ENCODE measurements around the gene ZFHX2.

Gene ZFHX2

GRCh38 chr14:23483236-23483854, 68.2 kb downstream of the ZFHX2 start:
- Histone ChIP-seq H3K4me1 (ENCODE audit: control insufficient read depth, insufficient read depth, low read depth, low read length) (no peaks in the 10 kb centered on the region), H2AK5ac (ENCODE audit: low read length, severe bottlenecking) (no peak overlapping the region), H2BK15ac (ENCODE audit: low read depth, poor library complexity, severe bottlenecking) (no peak overlapping the region), H4K91ac (ENCODE audit: low read length) (no peak overlapping the region), H3K27ac (ENCODE audit: low read length, poor library complexity, severe bottlenecking) (no peak overlapping the region), H3K4ac (ENCODE audit: low read depth in 1 of 2, low read length in 2 of 2) (no peak overlapping the region), H3K18ac (ENCODE audit: low read depth in 1 of 2, low read length in 2 of 2) (no peak overlapping the region), H3K4me2 (ENCODE audit: low read length, poor library complexity, severe bottlenecking) (no peak overlapping the region), H2BK120ac (ENCODE audit: low read depth, low read length) (no peak overlapping the region), H3K79me1 (replicated peaks; ENCODE audit: low read length, poor library complexity, severe bottlenecking) (peaks cover 24% of the 10 kb centered on the region), H3K9me3 (ENCODE audit: control insufficient read depth, low read length) (no peaks in the 10 kb centered on the region), H3K36me3 (ENCODE audit: control insufficient read depth in 1 of 2, insufficient read depth in 2 of 2, low read depth in 1 of 2, low read length in 2 of 2) (peaks cover 21 to 77% of the 10 kb centered on the region in 2 experiments), H3K14ac (ENCODE audit: low read length in 2 of 2) (no peak overlapping the region), H2BK5ac (ENCODE audit: low read depth, low read length, poor library complexity, severe bottlenecking) (no peak overlapping the region), H3K27me3 (ENCODE audit: control insufficient read depth in 1 of 2, insufficient read depth in 1 of 2, low read length in 2 of 2) (no peaks in the 10 kb centered on the region), H2AFZ (ENCODE audit: low read depth, low read length) (no peak overlapping the region), H3K9ac (ENCODE audit: low read length) (no peak overlapping the region), H2BK12ac (ENCODE audit: low read length in 2 of 2) (no peak overlapping the region), H4K8ac (ENCODE audit: low read length) (no peak overlapping the region), H3K23ac (ENCODE audit: low read length in 2 of 2) (no peak overlapping the region), H3K4me3 (ENCODE audit: insufficient read depth in 1 of 2, low read depth in 1 of 2, low read length in 2 of 2) (no peak overlapping the region)
- WGBS, result 34% methylated on average over 8 of the region's 9 CpGs
- peak; percentile 22 for DNase-seq

GRCh38 chr14:23482823-23483148, 68.8 kb downstream of the ZFHX2 start:
- H2BK5ac ChIP-seq (ENCODE audit: low read depth, low read length, poor library complexity, severe bottlenecking), result no peak overlapping the region
- no peak overlapping the region for H2AFZ ChIP-seq (ENCODE audit: low read depth, low read length)
- no peak overlapping the region for H3K23ac ChIP-seq (ENCODE audit: low read length in 2 of 2)
- no peak overlapping the region for H3K18ac ChIP-seq (ENCODE audit: low read depth in 1 of 2, low read length in 2 of 2)
- H3K9ac ChIP-seq (ENCODE audit: low read length), result no peak overlapping the region
- H3K4me2 ChIP-seq (ENCODE audit: low read length, poor library complexity, severe bottlenecking), result no peak overlapping the region
- H2BK15ac ChIP-seq (ENCODE audit: low read depth, poor library complexity, severe bottlenecking), result no peak overlapping the region
- no peak overlapping the region for H2BK120ac ChIP-seq (ENCODE audit: low read depth, low read length)
- H3K4me1 ChIP-seq (ENCODE audit: control insufficient read depth, insufficient read depth, low read depth, low read length), result no peaks in the 10 kb centered on the region
- H3K9me3 ChIP-seq (ENCODE audit: control insufficient read depth, low read length), result no peaks in the 10 kb centered on the region
- H3K4ac ChIP-seq (ENCODE audit: low read depth in 1 of 2, low read length in 2 of 2), result no peak overlapping the region
- peaks cover 21 to 77% of the 10 kb centered on the region in 2 experiments for H3K36me3 ChIP-seq (ENCODE audit: control insufficient read depth in 1 of 2, insufficient read depth in 2 of 2, low read depth in 1 of 2, low read length in 2 of 2)
- no peak overlapping the region for H3K4me3 ChIP-seq (ENCODE audit: insufficient read depth in 1 of 2, low read depth in 1 of 2, low read length in 2 of 2)
- no peak overlapping the region for H4K91ac ChIP-seq (ENCODE audit: low read length)
- no peak for DNase-seq
- H3K14ac ChIP-seq (ENCODE audit: low read length in 2 of 2), result no peak overlapping the region
- H2AK5ac ChIP-seq (ENCODE audit: low read length, severe bottlenecking), result no peak overlapping the region
- H4K8ac ChIP-seq (ENCODE audit: low read length), result no peak overlapping the region
- H3K27ac ChIP-seq (ENCODE audit: low read length, poor library complexity, severe bottlenecking), result no peak overlapping the region
- H3K79me1 ChIP-seq (replicated peaks; ENCODE audit: low read length, poor library complexity, severe bottlenecking), result peaks cover 24% of the 10 kb centered on the region
- H3K27me3 ChIP-seq (ENCODE audit: control insufficient read depth in 1 of 2, insufficient read depth in 1 of 2, low read length in 2 of 2), result no peaks in the 10 kb centered on the region
- H2BK12ac ChIP-seq (ENCODE audit: low read length in 2 of 2), result no peak overlapping the region

- Histone ChIP-seq H2BK12ac (ENCODE audit: low read length in 2 of 2) (no peak overlapping the region), H3K4me2 (ENCODE audit: low read length, poor library complexity, severe bottlenecking) (no peak overlapping the region), H3K14ac (ENCODE audit: low read length in 2 of 2) (no peak overlapping the region), H3K4me1 (ENCODE audit: control insufficient read depth, insufficient read depth, low read depth, low read length) (no peaks in the 10 kb centered on the region), H3K18ac (ENCODE audit: low read depth in 1 of 2, low read length in 2 of 2) (no peak overlapping the region), H2AFZ (ENCODE audit: low read depth, low read length) (no peak overlapping the region), H3K27me3 (ENCODE audit: control insufficient read depth in 1 of 2, insufficient read depth in 1 of 2, low read length in 2 of 2) (no peaks in the 10 kb centered on the region), H3K27ac (ENCODE audit: low read length, poor library complexity, severe bottlenecking) (no peak overlapping the region), H4K8ac (ENCODE audit: low read length) (no peak overlapping the region), H3K4me3 (ENCODE audit: insufficient read depth in 1 of 2, low read depth in 1 of 2, low read length in 2 of 2) (no peak overlapping the region), H4K91ac (ENCODE audit: low read length) (no peak overlapping the region), H3K23ac (ENCODE audit: low read length in 2 of 2) (no peak overlapping the region), H2AK5ac (ENCODE audit: low read length, severe bottlenecking) (no peak overlapping the region), H3K36me3 (ENCODE audit: control insufficient read depth in 1 of 2, insufficient read depth in 2 of 2, low read depth in 1 of 2, low read length in 2 of 2) (peaks cover 21 to 78% of the 10 kb centered on the region in 2 experiments), H2BK15ac (ENCODE audit: low read depth, poor library complexity, severe bottlenecking) (no peak overlapping the region), H3K9me3 (ENCODE audit: control insufficient read depth, low read length) (no peaks in the 10 kb centered on the region), H3K4ac (ENCODE audit: low read depth in 1 of 2, low read length in 2 of 2) (no peak overlapping the region), H3K9ac (ENCODE audit: low read length) (no peak overlapping the region), H2BK120ac (ENCODE audit: low read depth, low read length) (no peak overlapping the region), H3K79me1 (replicated peaks; ENCODE audit: low read length, poor library complexity, severe bottlenecking) (peaks cover 24% of the 10 kb centered on the region), H2BK5ac (ENCODE audit: low read depth, low read length, poor library complexity, severe bottlenecking) (no peak overlapping the region)
- WGBS, result 77% methylated on average over 5 of the region's 7 CpGs
- no peak for DNase-seq
Observed at GRCh38 chr14:23481979-23482822, 69.4 kb downstream of the ZFHX2 start.

GRCh38 chr14:23481362-23481970, 70.1 kb downstream of the ZFHX2 start:
- Histone ChIP-seq H3K27ac (ENCODE audit: low read length, poor library complexity, severe bottlenecking) (no peak overlapping the region), H3K36me3 (ENCODE audit: control insufficient read depth in 1 of 2, insufficient read depth in 2 of 2, low read depth in 1 of 2, low read length in 2 of 2) (peaks cover 18 to 79% of the 10 kb centered on the region in 2 experiments), H3K4me2 (ENCODE audit: low read length, poor library complexity, severe bottlenecking) (no peak overlapping the region), H3K14ac (ENCODE audit: low read length in 2 of 2) (no peak overlapping the region), H3K18ac (ENCODE audit: low read depth in 1 of 2, low read length in 2 of 2) (no peak overlapping the region), H4K91ac (ENCODE audit: low read length) (no peak overlapping the region), H3K4me1 (ENCODE audit: control insufficient read depth, insufficient read depth, low read depth, low read length) (no peaks in the 10 kb centered on the region), H3K27me3 (ENCODE audit: control insufficient read depth in 1 of 2, insufficient read depth in 1 of 2, low read length in 2 of 2) (no peaks in the 10 kb centered on the region), H3K4me3 (ENCODE audit: insufficient read depth in 1 of 2, low read depth in 1 of 2, low read length in 2 of 2) (no peak overlapping the region), H3K9me3 (ENCODE audit: control insufficient read depth, low read length) (no peaks in the 10 kb centered on the region), H3K23ac (ENCODE audit: low read length in 2 of 2) (no peak overlapping the region), H4K8ac (ENCODE audit: low read length) (no peak overlapping the region), H2BK12ac (ENCODE audit: low read length in 2 of 2) (no peak overlapping the region), H2AFZ (ENCODE audit: low read depth, low read length) (no peak overlapping the region), H2BK15ac (ENCODE audit: low read depth, poor library complexity, severe bottlenecking) (no peak overlapping the region), H2BK5ac (ENCODE audit: low read depth, low read length, poor library complexity, severe bottlenecking) (no peak overlapping the region), H3K9ac (ENCODE audit: low read length) (no peak overlapping the region), H2AK5ac (ENCODE audit: low read length, severe bottlenecking) (no peak overlapping the region), H3K4ac (ENCODE audit: low read depth in 1 of 2, low read length in 2 of 2) (no peak overlapping the region), H3K79me1 (replicated peaks; ENCODE audit: low read length, poor library complexity, severe bottlenecking) (peaks cover 24% of the 10 kb centered on the region), H2BK120ac (ENCODE audit: low read depth, low read length) (no peak overlapping the region)
- peak; percentile 26 for DNase-seq
- 50% methylated on average over 3 of the region's 3 CpGs for WGBS
